ENCODE results near the gene USP40. TPM values are rescaled to one million over a fixed set of nuclear protein-coding genes. Genes with fewer than 3 reads are reported as not detected.

The USP40 gene
- total and polyA plus RNA-seq, 9 of the 15 experiments (the other 6 are each of a cell fraction or from before 2014, with no cell fraction given) = 5.5 to 15.0 (median 9.3) TPM

DNA sequence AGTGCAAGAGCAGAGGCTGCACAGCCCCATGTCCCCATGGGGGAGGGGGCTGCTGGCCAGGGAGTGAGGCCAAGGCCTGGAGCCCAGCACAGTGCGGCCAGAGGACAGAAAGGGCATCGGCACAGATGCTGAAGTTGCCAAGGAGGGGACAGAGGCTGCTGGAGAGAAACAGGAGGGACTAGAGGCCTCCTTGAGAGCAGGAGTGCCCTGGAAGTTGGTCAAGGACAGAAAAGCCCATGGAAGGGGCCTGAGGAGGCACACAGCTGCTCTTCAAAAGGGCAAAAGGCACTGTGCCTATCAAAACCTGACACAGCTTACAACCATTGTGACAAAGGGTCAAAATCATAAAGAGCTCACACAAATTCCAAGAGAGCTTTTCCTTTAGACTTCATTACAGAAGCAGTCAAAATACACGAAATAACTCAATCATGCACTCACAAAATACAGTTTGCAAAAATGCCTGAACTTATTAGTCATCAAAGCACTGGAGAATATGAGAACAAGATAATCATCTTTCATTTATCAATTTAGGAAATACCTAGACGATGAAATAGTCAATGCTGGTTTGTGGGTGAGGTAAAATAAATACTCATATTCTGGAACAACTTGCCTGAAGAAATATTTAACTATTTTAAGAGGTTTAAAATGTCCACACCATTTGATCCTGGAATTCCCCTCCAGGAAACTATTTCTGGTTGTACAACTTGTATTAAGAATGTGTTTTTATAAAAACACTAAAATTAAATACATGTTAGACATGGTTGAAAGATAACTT lies 79.6 kb downstream of the USP40 start:
- no peak overlapping the region for H3K27ac ChIP-seq (ENCODE audit: extremely low read depth, low read depth, low read length)
- H3K4me1 ChIP-seq (replicated peaks in 1 of 2; ENCODE audit: control insufficient read depth in 2 of 2, insufficient read depth in 2 of 2, low read length in 2 of 2) = peaks cover 0 to 4% of the 10 kb centered on the region in 2 experiments; a peak in 3 of 5 replicates
- H3K36me3 ChIP-seq (ENCODE audit: control insufficient read depth, insufficient read depth, low read length) = peaks cover 7% of the 10 kb centered on the region; the same call in 1 of the 3 replicates
- no peak overlapping the region for H2AFZ ChIP-seq (ENCODE audit: low read depth, low read length)
- H3K9me3 ChIP-seq (replicated peaks; ENCODE audit: control insufficient read depth, insufficient read depth, low read depth, low read length) = no peaks in the 10 kb centered on the region
- intact Hi-C loops (cut with micrococcal nuclease) = no loop called here
- no peaks in the 10 kb centered on the region for H3K27me3 ChIP-seq (ENCODE audit: control insufficient read depth in 2 of 2, insufficient read depth in 2 of 2, low read length in 2 of 2)
- H4K20me1 ChIP-seq (replicated peaks; ENCODE audit: control insufficient read depth, insufficient read depth, low read length) = no peaks in the 10 kb centered on the region
- no peaks in the 10 kb centered on the region for H3K79me2 ChIP-seq (ENCODE audit: control insufficient read depth, insufficient read depth, low read length)
- H3K9me1 ChIP-seq (ENCODE audit: control insufficient read depth, insufficient read depth, low read length) = no peaks in the 10 kb centered on the region
- CTCF ChIA-PET (ENCODE audit: low intra/inter-chr PET ratio) = no interaction called here
- WGBS (ENCODE audit: insufficient coverage, low coverage, missing lambda C conversion rate) = 45% methylated on average over 3 of the region's 4 CpGs
- BruUV-seq (replicated peaks) = no TSS peak
- no peak for FAIRE-seq
- in situ Hi-C loops (cut with MboI) = no loop called here
- H3K4me3 ChIP-seq = no peak overlapping the region
- ATAC-seq = no peak
- H3K9ac ChIP-seq (ENCODE audit: insufficient read depth in 1 of 2, low read depth in 2 of 2, low read length in 2 of 2) = peak overlapping the region in 1 of 2 experiments; percentile 68; a peak in 1 of 4 replicates
- no peak for DNase-seq (ENCODE audit: extremely low read depth in 1 of 4, low spot score in 3 of 4)
- POLR2A ChIA-PET = no interaction called here
- H3K4me2 ChIP-seq (ENCODE audit: insufficient read depth, low read length) = no peak overlapping the region
- TF ChIP-seq ZNF23 (CRISPR knock-in tag; IDR thresholded peaks at IDR 0.05) (no peak), ZNF134 (CRISPR knock-in tag; conservative IDR thresholded peaks at IDR 0.05) (no peak), CTCFL (IDR thresholded peaks at IDR 0.05; ENCODE audit: borderline replicate concordance, insufficient read depth, low read depth, low read length, poor library complexity, severe bottlenecking) (no peak), ATF7 (IDR thresholded peaks at IDR 0.05) (no peak), ELF1 (tag; IDR thresholded peaks at IDR 0.05) (no peak), OTX1 (CRISPR knock-in tag; IDR thresholded peaks at IDR 0.05) (no peak), ZNF274 (IDR thresholded peaks at IDR 0.05; ENCODE audit: borderline replicate concordance, low read depth, low read length) (no peak), CHD7 (IDR thresholded peaks at IDR 0.05; ENCODE audit: low read depth, low read length) (no peak), ZNF253 (CRISPR knock-in tag; conservative IDR thresholded peaks at IDR 0.05) (no peak)
